GM18511 (cell line): Measurements from ENCODE around the gene G6PC1.
"Not testable (repeated sequence)": the region's sequence is repeated elsewhere in the genome, so short reads cannot be mapped to it uniquely, and the experiment has no call there.

Experiments
- ATAC-seq: cut with Tn5 transposase; IDR thresholded peaks from one replicate; pipeline ENCODE4 v1.9.1; 2021; ENCODE audit warnings: mild to moderate bottlenecking, moderate library complexity; ENCODE audit not compliant: unreplicated experiment

Gene G6PC1

GRCh38 chr17:42899981-42900380, 618 bp upstream of the G6PC1 start:
- not testable (repeated sequence) for ATAC-seq

GRCh38 chr17:42901535-42902229, 1.1 kb downstream of the G6PC1 start:
- no peak for ATAC-seq

- ATAC-seq = no peak
These were observed 3.5 kb downstream of the G6PC1 start for GRCh38 chr17:42904110-42904469.

- no peak for ATAC-seq
These were observed 6.3 kb downstream of the G6PC1 start for GRCh38 chr17:42906772-42907446.

GRCh38 chr17:42908872-42909700, 8.5 kb downstream of the G6PC1 start:
- ATAC-seq = no peak

DNA sequence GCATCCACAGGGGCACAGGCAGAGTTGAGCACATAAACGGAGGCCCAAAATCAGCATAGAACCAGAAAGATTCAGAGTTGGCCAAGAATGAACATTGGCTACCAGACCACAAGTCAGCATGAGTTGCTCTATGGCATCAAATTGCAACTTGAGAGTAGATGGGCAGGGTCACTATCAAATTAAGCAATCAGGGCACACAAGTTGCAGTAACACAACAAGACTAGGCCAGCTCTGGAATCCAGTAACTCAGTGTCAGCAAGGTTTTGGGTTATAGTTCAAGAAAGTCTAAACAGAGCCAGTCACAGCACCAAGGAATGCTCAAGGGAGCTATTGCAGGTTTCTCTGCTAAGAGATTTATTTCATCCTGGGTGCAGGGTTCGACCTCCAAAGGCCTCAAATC, 12.9 kb downstream of the G6PC1 start:
- no peak for ATAC-seq

DNA sequence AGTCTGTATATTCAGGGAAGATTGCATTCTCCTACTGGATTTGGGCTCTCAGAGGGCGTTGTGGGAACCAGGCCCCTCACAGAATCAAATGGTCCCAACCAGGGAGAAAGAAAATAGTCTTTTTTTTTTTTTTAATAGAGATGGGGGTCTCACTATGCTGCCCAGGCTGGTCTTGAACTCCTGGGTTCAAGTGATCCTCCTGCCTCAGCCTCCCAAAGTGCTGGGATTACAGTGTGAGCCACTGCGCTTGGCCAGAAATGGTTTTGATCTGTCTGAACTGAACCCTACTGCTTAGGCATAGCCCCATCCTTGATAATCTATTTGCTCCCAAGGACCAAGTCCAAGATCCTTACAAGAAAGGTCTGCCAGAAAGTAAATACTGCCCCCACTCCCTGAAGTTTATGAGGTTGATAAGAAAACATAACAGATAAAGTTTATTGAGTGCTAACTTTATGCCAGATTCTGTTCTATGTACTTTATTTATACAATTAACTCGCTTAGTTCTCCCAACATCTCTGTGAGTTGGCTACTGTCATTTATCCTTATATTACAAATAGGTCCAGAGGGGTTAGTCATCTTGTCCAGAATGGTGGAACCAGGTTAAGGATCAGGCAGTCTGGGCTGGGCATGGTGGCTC, 13.5 kb downstream of the G6PC1 start:
- ATAC-seq = no peak

- ATAC-seq = not testable (repeated sequence)
These were observed 14.7 kb downstream of the G6PC1 start for GRCh38 chr17:42915288-42915687.

- ATAC-seq = not testable (repeated sequence)
These were observed 16.0 kb downstream of the G6PC1 start for GRCh38 chr17:42916388-42917235.

DNA sequence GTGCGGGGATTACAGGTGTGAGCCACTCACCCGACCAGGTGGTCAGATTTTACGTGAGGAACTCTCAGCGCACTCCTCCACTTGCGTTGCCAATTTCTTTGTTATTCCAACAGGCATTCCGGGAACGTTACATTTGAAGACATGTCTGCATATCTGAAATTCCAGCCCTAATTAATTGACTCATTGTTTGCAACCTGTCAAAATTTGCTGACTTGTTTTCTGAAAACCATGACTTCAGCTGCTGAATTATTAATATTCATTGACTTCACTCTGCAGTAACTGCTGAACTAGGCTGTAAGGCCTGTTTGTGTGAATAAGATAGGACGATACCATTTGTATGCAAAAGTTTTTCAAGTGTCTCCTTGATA, 16.6 kb downstream of the G6PC1 start:
- no peak for ATAC-seq

DNA sequence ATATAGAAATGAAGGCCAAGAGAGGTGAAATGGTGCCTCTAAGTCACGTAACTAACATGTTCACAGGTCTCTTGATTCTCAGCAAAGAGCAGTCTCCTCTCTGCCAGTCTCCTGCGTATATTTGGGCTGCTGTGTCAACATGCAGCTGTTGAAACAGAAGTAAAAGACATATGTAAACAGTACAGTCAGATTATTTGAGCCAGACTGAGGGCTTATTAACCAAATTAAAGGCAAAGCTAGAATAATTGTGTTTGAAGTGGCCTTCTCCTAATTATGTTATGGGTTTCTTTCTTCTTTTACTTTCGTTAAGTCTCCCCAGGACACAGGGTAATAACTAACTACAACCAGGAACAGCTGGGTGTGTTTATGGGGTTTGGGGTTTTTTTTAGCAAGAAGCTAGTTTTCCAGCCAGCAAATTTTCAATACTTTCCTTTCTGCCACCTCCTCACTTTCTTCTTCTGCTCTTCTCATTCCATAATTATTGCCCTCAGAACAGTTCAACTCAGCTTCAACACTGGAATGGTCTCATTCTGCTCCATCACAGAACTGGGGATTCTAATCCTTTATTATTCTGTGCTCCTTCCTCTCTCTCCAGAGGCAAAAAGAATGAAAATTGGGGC, 18.4 kb downstream of the G6PC1 start:
- ATAC-seq = no peak

- not testable (repeated sequence) for ATAC-seq
These were observed 19.0 kb downstream of the G6PC1 start for GRCh38 chr17:42919522-42920077.

- ATAC-seq = no peak
These were observed 19.7 kb downstream of the G6PC1 start for GRCh38 chr17:42920106-42920900.

DNA sequence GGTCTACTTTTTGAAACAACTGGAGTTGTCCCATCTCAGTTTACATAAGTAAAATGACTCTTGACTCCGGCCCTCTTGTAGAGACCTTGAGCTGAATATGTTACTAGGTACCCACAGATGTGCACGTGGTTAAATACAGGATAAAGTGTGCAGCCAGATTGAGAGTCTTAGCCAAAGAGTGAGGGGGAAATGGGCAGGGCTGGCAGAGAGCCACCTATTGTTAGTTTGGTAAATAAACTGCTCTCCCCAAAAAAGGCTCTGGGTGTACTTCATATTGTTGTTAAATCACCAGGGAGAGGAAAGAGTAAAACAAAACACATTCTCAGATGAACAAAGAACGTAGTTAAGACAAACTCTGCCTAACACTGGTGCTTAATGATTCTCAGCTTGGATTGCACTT, 20.3 kb downstream of the G6PC1 start:
- no peak for ATAC-seq

DNA sequence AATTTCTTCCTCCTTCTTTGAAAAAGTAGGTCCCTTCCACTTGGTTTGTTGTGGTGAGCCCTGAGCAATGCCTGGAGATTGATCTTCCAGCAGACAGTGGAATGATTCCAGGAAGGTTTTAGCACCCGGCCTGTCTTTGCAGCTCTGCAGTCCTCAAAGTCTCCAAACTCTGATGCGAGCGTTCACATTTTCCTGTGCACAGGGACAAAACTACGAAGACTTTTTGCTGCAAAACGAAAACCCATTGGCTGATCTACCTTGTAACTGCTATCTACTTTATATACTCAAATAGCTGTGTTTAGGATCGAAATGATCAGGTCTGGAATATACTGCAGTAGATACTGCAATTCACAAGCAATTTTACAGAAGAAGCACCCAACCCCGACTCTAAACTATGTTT, 21.7 kb downstream of the G6PC1 start:
- no peak for ATAC-seq

DNA sequence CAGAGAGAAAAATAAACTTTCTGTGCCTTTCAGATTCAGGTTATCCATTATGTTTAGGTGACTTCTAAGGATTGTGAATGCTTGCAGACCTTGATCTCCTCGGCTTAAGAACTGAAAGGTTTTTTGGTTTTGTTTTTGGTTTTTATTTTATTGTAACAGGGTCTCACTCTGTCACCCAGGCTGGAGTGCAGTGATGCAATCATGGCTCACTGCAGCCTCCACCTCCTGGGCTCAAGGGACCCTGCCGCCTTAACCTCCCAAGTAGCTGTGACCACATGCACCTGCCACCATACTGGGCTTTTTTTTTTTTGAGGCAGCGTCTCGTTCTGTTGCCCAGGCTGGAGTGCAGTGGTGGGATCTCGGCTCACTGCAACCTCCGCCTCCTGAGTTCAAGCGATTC, 22.9 kb downstream of the G6PC1 start:
- not testable (repeated sequence) for ATAC-seq

- ATAC-seq = no peak
These were observed 24.3 kb downstream of the G6PC1 start for GRCh38 chr17:42924891-42925290.

GRCh38 chr17:42928714-42929496, 28.3 kb downstream of the G6PC1 start:
- ATAC-seq = no peak
